ENCODE measurements around the gene TBX18. TPM values are rescaled to one million over a fixed set of nuclear protein-coding genes. Genes with fewer than 3 reads are reported as not detected.

The TBX18 gene
- total RNA-seq, 1 experiment from 2014 or later = not detected

DNA sequence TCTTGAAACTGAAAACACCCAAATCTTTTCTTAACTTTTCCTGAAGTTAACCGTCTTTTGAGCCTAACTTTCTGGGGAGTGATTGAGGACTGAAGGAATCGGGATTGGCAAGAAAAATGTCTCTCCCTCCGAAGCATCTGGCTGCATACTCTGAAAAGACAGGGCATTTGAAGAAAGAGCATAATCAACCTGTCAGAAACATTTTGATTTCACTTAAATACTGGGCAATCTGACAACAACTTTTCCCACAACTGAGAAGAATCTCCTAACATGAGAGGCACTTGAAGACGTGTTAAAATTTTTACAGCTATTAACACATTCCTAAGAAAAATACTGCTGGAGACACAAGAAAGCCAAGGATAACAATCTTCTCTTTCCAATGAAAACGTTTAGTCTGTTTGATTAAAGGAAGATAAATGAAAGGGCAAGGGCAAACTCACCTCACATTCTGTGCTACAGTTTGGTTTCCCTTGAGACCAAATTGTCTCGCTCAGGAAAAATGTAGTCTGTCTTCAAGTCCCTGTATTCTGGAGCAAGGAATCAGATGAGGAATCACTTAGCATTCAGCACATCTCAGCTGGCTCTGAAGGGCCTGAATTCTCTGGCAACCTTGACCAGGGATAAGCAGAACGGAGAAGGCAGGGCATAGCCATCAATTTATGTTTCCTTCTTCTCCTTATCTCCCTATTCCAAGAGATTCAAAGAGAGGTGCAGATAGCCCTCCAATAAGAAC, 76.1 kb downstream of the TBX18 start:
- Histone ChIP-seq H2BK120ac (ENCODE audit: low read depth, low read length, poor library complexity, severe bottlenecking) (no peak overlapping the region), H3K27ac (ENCODE audit: insufficient read length, low read depth, low read length) (no peak overlapping the region)

More for the DNA sequence above, 76.1 kb downstream of the TBX18 start:
- no peak overlapping the region for H4K91ac ChIP-seq (ENCODE audit: insufficient read length, low read depth, low read length)
- Mint-ChIP-seq H3K27ac (peak overlapping the region in 1 of 3 experiments; percentile 71; a peak in 1 of 7 replicates), H3K36me3 (ENCODE audit: insufficient read depth in 1 of 3, low read depth in 3 of 3) (no peaks in the 10 kb centered on the region; a peak in 1 of 7 replicates), H3K4me1 (peaks cover 3 to 4% of the 10 kb centered on the region in 2 experiments; a peak in 3 of 4 replicates), H3K4me3 (no peak overlapping the region), H3K27me3 (ENCODE audit: low read depth) (no peaks in the 10 kb centered on the region), H3K9me3 (no peaks in the 10 kb centered on the region; a peak in 1 of 5 replicates)
- H3K79me1 ChIP-seq (ENCODE audit: insufficient read depth, low read depth, low read length, poor library complexity, severe bottlenecking) = no peaks in the 10 kb centered on the region
- WGBS (ENCODE audit: extremely low coverage, insufficient read length, low lambda C conversion rate) = no CpG with 5 or more reads among the region's 7 CpGs
- no peak overlapping the region for H3K9ac ChIP-seq (ENCODE audit: extremely low read depth, insufficient read length, low read length)
- no peaks in the 10 kb centered on the region for H4K20me1 ChIP-seq (ENCODE audit: control insufficient read depth, insufficient read depth, insufficient read length)
- H2BK20ac ChIP-seq (ENCODE audit: low read depth, low read length, poor library complexity, severe bottlenecking) = no peak overlapping the region
- H2BK12ac ChIP-seq (ENCODE audit: insufficient read length, low read depth, low read length) = no peak overlapping the region
- H4K8ac ChIP-seq (replicated peaks; ENCODE audit: insufficient read length, low read depth, low read length) = no peak overlapping the region
- H2AK5ac ChIP-seq (ENCODE audit: insufficient read length, low read length) = no peak overlapping the region
- no peaks in the 10 kb centered on the region for H3K4me1 ChIP-seq (ENCODE audit: insufficient read depth, low read length)
- H3T11ph ChIP-seq (ENCODE audit: low read length) = no peak overlapping the region
- H4K5ac ChIP-seq (ENCODE audit: insufficient read length, low read depth, low read length) = no peak overlapping the region
- no peaks in the 10 kb centered on the region for H3K27me3 ChIP-seq (ENCODE audit: insufficient read depth, low read length)
- no peaks in the 10 kb centered on the region for H3K79me2 ChIP-seq (ENCODE audit: insufficient read depth, low read length)
- H3K18ac ChIP-seq (ENCODE audit: insufficient read length, low read depth, low read length) = no peak overlapping the region
- no peak overlapping the region for H3K23ac ChIP-seq (ENCODE audit: insufficient read length, low read depth, low read length)
- H3K4ac ChIP-seq (ENCODE audit: low read depth, low read length) = no peak overlapping the region
- DNase-seq = no peak
- H3K23me2 ChIP-seq (ENCODE audit: insufficient read length, low read depth, low read length, poor library complexity, severe bottlenecking) = no peaks in the 10 kb centered on the region
- H2BK5ac ChIP-seq (ENCODE audit: insufficient read length, low read length) = no peak overlapping the region
- no peak overlapping the region for H2AFZ ChIP-seq (ENCODE audit: low read length)
- TF ChIP-seq, protein P1, sequence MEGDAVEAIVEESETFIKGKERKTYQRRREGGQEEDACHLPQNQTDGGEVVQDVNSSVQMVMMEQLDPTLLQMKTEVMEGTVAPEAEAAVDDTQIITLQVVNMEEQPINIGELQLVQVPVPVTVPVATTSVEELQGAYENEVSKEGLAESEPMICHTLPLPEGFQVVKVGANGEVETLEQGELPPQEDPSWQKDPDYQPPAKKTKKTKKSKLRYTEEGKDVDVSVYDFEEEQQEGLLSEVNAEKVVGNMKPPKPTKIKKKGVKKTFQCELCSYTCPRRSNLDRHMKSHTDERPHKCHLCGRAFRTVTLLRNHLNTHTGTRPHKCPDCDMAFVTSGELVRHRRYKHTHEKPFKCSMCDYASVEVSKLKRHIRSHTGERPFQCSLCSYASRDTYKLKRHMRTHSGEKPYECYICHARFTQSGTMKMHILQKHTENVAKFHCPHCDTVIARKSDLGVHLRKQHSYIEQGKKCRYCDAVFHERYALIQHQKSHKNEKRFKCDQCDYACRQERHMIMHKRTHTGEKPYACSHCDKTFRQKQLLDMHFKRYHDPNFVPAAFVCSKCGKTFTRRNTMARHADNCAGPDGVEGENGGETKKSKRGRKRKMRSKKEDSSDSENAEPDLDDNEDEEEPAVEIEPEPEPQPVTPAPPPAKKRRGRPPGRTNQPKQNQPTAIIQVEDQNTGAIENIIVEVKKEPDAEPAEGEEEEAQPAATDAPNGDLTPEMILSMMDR (conservative IDR thresholded peaks at IDR 0.05) = no peak
- H3K9me3 ChIP-seq (ENCODE audit: control insufficient read depth, low read depth, low read length) = no peaks in the 10 kb centered on the region
- H3K56ac ChIP-seq (ENCODE audit: insufficient read length, low read depth, low read length) = no peak overlapping the region
- no peak overlapping the region for H2BK15ac ChIP-seq (ENCODE audit: low read depth, low read length)
- no peak overlapping the region for H3K14ac ChIP-seq (ENCODE audit: insufficient read depth, low read length)
- no peak overlapping the region for H3K4me2 ChIP-seq (ENCODE audit: insufficient read depth, insufficient read length, low read length)

All from H9 (cell line).